ENCODE data around the gene TCERG1.

The TCERG1 gene

DNA sequence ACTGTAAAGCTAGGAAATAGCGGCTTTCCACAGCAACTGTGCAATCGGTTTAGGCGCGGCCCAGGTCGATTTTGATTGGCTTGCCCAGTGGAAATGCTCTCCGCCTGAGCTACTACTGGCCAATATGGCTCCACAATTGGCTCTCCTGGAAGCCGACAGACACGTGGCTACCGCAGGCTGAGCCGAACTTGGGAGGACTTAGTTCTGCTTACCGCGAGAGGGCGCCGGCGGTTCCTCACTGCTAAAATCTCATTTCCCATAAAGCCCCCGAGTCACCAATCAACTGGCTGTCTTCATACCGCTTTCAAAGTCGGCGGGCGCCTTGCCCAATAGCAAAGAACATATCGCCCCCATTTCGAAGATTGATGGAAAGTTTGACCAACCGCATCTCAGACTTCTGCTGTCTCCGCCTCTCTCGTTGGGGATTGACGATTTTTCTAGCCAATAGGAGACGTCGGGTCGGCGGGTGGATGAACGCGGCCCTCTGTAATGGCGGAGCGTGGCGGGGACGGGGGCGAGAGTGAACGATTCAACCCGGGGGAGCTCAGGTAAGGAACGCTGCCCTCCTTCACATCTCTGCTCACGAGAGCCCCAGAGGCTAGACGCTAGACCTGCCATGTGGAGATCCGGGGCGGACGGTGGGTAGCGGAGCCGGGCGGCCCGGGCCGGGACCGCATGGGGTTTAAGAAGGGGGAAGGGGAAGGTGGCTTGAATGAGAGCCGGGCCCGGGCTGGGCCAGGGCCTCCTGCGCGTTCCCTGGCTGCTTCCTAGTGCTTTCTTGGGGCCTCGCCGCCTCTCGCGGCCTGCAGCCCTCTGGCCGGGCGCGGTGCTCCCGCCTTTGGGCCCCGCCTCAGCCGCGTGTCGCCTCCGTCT is at the start of gene TCERG1:
TCERG1 (plus strand) TSS at position 473 of the 873 bp plus-strand sequence; CDS start at position 490, 17 bp downstream.
- peak within 1 kb of the TSS; percentile 96 for H3K9ac ChIP-seq (ENCODE audit: low read length)
- H3K4me3 ChIP-seq (ENCODE audit: low read depth in 1 of 2, low read length in 2 of 2): peak within 1 kb of the TSS; percentile 92
- H3K9me3 ChIP-seq (ENCODE audit: low read length): no peaks in the 10 kb centered on the region
- peak within 1 kb of the TSS; percentile 99 for H3K27ac ChIP-seq (ENCODE audit: low read depth, low read length)
- H3K36me3 ChIP-seq (ENCODE audit: insufficient read depth, low read length): no peaks in the 10 kb centered on the region
- no peaks in the 10 kb centered on the region for H3K27me3 ChIP-seq (ENCODE audit: control insufficient read depth in 1 of 2, insufficient read depth in 2 of 2, low read length in 2 of 2)
- H3K4me1 ChIP-seq (ENCODE audit: insufficient read depth, low read length): peaks cover 12% of the 10 kb centered on the region

GRCh38 chr5:146398826-146399225 is 48.3 kb upstream of the TCERG1 start:
- H3K4me1 ChIP-seq (ENCODE audit: insufficient read depth, low read length): no peaks in the 10 kb centered on the region
- H3K36me3 ChIP-seq (ENCODE audit: insufficient read depth, low read length): no peaks in the 10 kb centered on the region
- H3K4me3 ChIP-seq (ENCODE audit: low read depth in 1 of 2, low read length in 2 of 2): no peak overlapping the region
- no peak overlapping the region for H3K9ac ChIP-seq (ENCODE audit: low read length)
- H3K9me3 ChIP-seq (ENCODE audit: low read length): no peaks in the 10 kb centered on the region
- H3K27ac ChIP-seq (ENCODE audit: low read depth, low read length): no peak overlapping the region
- H3K27me3 ChIP-seq (ENCODE audit: control insufficient read depth in 1 of 2, insufficient read depth in 2 of 2, low read length in 2 of 2): no peaks in the 10 kb centered on the region

- Histone ChIP-seq H3K27ac (ENCODE audit: low read depth, low read length) (no peak overlapping the region), H3K9ac (ENCODE audit: low read length) (no peak overlapping the region), H3K4me1 (ENCODE audit: insufficient read depth, low read length) (no peaks in the 10 kb centered on the region), H3K36me3 (ENCODE audit: insufficient read depth, low read length) (no peaks in the 10 kb centered on the region), H3K27me3 (ENCODE audit: control insufficient read depth in 1 of 2, insufficient read depth in 2 of 2, low read length in 2 of 2) (no peaks in the 10 kb centered on the region), H3K9me3 (ENCODE audit: low read length) (no peaks in the 10 kb centered on the region), H3K4me3 (ENCODE audit: low read depth in 1 of 2, low read length in 2 of 2) (no peak overlapping the region)
Measured at GRCh38 chr5:146399481-146399880, 47.7 kb upstream of the TCERG1 start.

DNA sequence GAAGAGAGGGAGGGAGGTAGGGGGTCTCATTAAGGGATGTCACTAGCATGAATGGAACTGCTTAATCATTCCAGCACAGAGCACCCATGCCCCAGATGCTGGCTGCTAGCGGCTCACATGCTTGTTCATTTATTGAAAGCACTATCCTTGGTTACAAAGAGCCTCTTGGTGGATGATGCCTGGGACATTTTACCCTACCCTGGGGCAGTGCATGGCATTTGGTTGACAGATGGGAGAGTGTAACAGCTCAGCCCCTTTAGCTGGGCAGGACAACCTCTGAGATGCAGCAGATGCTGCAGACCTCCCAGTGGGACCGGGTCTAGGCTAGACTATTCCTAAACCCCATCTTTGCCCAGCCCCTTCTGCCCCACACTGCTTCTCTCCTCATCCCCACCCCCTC is 46.9 kb upstream of the TCERG1 start:
- Histone ChIP-seq H3K4me3 (ENCODE audit: low read depth in 1 of 2, low read length in 2 of 2) (no peak overlapping the region), H3K27me3 (ENCODE audit: control insufficient read depth in 1 of 2, insufficient read depth in 2 of 2, low read length in 2 of 2) (no peaks in the 10 kb centered on the region), H3K9ac (ENCODE audit: low read length) (no peak overlapping the region)

GRCh38 chr5:146401021-146401420 is 46.1 kb upstream of the TCERG1 start:
- H3K9ac ChIP-seq (ENCODE audit: low read length): no peak overlapping the region
- no peaks in the 10 kb centered on the region for H3K9me3 ChIP-seq (ENCODE audit: low read length)
- H3K4me1 ChIP-seq (ENCODE audit: insufficient read depth, low read length): no peaks in the 10 kb centered on the region
- no peaks in the 10 kb centered on the region for H3K36me3 ChIP-seq (ENCODE audit: insufficient read depth, low read length)
- no peak overlapping the region for H3K27ac ChIP-seq (ENCODE audit: low read depth, low read length)
- no peaks in the 10 kb centered on the region for H3K27me3 ChIP-seq (ENCODE audit: control insufficient read depth in 1 of 2, insufficient read depth in 2 of 2, low read length in 2 of 2)
- no peak overlapping the region for H3K4me3 ChIP-seq (ENCODE audit: low read depth in 1 of 2, low read length in 2 of 2)

More for the DNA sequence above, 46.9 kb upstream of the TCERG1 start:
- no peaks in the 10 kb centered on the region for H3K4me1 ChIP-seq (ENCODE audit: insufficient read depth, low read length)
- no peaks in the 10 kb centered on the region for H3K9me3 ChIP-seq (ENCODE audit: low read length)
- H3K36me3 ChIP-seq (ENCODE audit: insufficient read depth, low read length): no peaks in the 10 kb centered on the region
- H3K27ac ChIP-seq (ENCODE audit: low read depth, low read length): no peak overlapping the region

GRCh38 chr5:146402949-146403348 is 44.2 kb upstream of the TCERG1 start:
- H3K4me3 ChIP-seq (ENCODE audit: low read depth in 1 of 2, low read length in 2 of 2): no peak overlapping the region
- no peaks in the 10 kb centered on the region for H3K4me1 ChIP-seq (ENCODE audit: insufficient read depth, low read length)
- H3K27ac ChIP-seq (ENCODE audit: low read depth, low read length): no peak overlapping the region
- no peak overlapping the region for H3K9ac ChIP-seq (ENCODE audit: low read length)
- no peaks in the 10 kb centered on the region for H3K36me3 ChIP-seq (ENCODE audit: insufficient read depth, low read length)
- no peaks in the 10 kb centered on the region for H3K27me3 ChIP-seq (ENCODE audit: control insufficient read depth in 1 of 2, insufficient read depth in 2 of 2, low read length in 2 of 2)
- H3K9me3 ChIP-seq (ENCODE audit: low read length): no peaks in the 10 kb centered on the region

- Histone ChIP-seq H3K27ac (ENCODE audit: low read depth, low read length) (no peak overlapping the region), H3K9me3 (ENCODE audit: low read length) (no peaks in the 10 kb centered on the region), H3K27me3 (ENCODE audit: control insufficient read depth in 1 of 2, insufficient read depth in 2 of 2, low read length in 2 of 2) (no peaks in the 10 kb centered on the region), H3K4me3 (ENCODE audit: low read depth in 1 of 2, low read length in 2 of 2) (no peak overlapping the region), H3K4me1 (ENCODE audit: insufficient read depth, low read length) (no peaks in the 10 kb centered on the region), H3K36me3 (ENCODE audit: insufficient read depth, low read length) (no peaks in the 10 kb centered on the region), H3K9ac (ENCODE audit: low read length) (no peak overlapping the region)
Measured at GRCh38 chr5:146409054-146409671, 38.0 kb upstream of the TCERG1 start.

GRCh38 chr5:146410272-146410671 is 36.9 kb upstream of the TCERG1 start:
- Histone ChIP-seq H3K36me3 (ENCODE audit: insufficient read depth, low read length) (no peaks in the 10 kb centered on the region), H3K27me3 (ENCODE audit: control insufficient read depth in 1 of 2, insufficient read depth in 2 of 2, low read length in 2 of 2) (no peaks in the 10 kb centered on the region), H3K9me3 (ENCODE audit: low read length) (no peaks in the 10 kb centered on the region), H3K4me1 (ENCODE audit: insufficient read depth, low read length) (no peaks in the 10 kb centered on the region), H3K27ac (ENCODE audit: low read depth, low read length) (no peak overlapping the region), H3K4me3 (ENCODE audit: low read depth in 1 of 2, low read length in 2 of 2) (no peak overlapping the region), H3K9ac (ENCODE audit: low read length) (no peak overlapping the region)

DNA sequence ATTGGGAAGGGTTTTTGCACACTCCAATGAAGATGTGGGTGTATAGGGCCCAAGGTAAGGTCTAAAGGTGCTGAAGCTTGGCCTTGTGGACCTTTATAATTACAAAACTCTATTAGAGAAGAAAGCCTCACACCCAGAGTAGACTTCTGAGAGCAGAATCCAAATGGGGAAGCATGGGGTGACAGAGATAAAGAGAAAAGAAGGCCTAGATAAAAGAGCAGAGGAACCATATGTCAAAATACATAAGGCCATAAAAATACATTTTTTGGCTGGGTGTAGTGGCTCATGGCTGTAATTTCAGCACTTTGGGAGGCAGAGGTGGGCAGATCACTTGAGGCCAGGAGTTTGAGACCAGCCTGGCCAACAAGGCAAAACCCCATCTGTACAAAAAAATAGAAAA is 27.4 kb upstream of the TCERG1 start:
- Histone ChIP-seq H3K4me1 (ENCODE audit: insufficient read depth, low read length) (no peaks in the 10 kb centered on the region), H3K27ac (ENCODE audit: low read depth, low read length) (no peak overlapping the region), H3K4me3 (ENCODE audit: low read depth in 1 of 2, low read length in 2 of 2) (no peak overlapping the region), H3K27me3 (ENCODE audit: control insufficient read depth in 1 of 2, insufficient read depth in 2 of 2, low read length in 2 of 2) (no peaks in the 10 kb centered on the region), H3K9me3 (ENCODE audit: low read length) (no peaks in the 10 kb centered on the region), H3K36me3 (ENCODE audit: insufficient read depth, low read length) (no peaks in the 10 kb centered on the region), H3K9ac (ENCODE audit: low read length) (no peak overlapping the region)

DNA sequence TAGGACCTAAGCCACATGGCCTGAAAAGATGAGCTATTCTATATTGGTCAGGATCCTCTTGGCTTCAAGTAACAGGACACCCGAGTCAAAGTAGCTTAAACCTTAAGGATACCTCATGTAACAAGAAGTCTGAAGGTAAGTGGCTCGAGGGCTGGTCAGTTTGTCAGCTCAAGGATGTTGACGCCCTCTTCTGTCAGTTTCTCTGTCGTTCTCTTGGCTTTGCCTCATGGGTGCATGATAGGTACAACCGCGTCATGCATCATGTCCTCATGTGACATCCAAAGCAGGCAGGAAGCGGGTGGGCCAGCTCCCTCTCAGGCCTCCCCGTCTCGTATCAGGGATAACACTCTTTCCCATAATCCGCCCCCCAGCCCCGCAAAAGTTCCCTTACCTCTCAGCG is 22.1 kb upstream of the TCERG1 start:
- Histone ChIP-seq H3K36me3 (ENCODE audit: insufficient read depth, low read length) (no peaks in the 10 kb centered on the region), H3K27me3 (ENCODE audit: control insufficient read depth in 1 of 2, insufficient read depth in 2 of 2, low read length in 2 of 2) (peaks cover 0 to 4% of the 10 kb centered on the region in 2 donors), H3K4me3 (ENCODE audit: low read depth in 1 of 2, low read length in 2 of 2) (no peak overlapping the region), H3K4me1 (ENCODE audit: insufficient read depth, low read length) (no peaks in the 10 kb centered on the region), H3K9me3 (ENCODE audit: low read length) (no peaks in the 10 kb centered on the region), H3K9ac (ENCODE audit: low read length) (no peak overlapping the region), H3K27ac (ENCODE audit: low read depth, low read length) (no peak overlapping the region)

DNA sequence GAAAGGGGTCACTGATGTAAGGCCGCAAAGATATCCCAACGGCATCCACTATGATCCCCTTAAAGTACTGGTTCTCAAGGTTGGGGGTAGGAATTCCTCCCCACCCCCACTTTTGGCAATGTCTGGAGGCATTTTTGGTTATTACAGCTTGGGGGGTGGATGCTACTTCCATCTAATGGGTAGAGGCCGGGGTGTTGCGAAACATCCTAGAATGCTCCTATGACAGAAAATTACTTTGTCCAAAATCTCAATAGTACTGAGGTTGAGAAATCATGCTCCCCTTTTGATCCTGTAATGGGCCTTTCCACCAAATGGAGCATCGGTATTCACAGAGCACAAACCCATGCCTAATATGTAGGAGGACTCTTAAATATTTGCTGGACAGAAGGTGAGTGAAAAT is 20.8 kb upstream of the TCERG1 start:
- no peak overlapping the region for H3K4me3 ChIP-seq (ENCODE audit: low read depth in 1 of 2, low read length in 2 of 2)
- no peaks in the 10 kb centered on the region for H3K9me3 ChIP-seq (ENCODE audit: low read length)
- no peak overlapping the region for H3K9ac ChIP-seq (ENCODE audit: low read length)
- no peaks in the 10 kb centered on the region for H3K36me3 ChIP-seq (ENCODE audit: insufficient read depth, low read length)
- no peaks in the 10 kb centered on the region for H3K4me1 ChIP-seq (ENCODE audit: insufficient read depth, low read length)
- H3K27ac ChIP-seq (ENCODE audit: low read depth, low read length): no peak overlapping the region
- H3K27me3 ChIP-seq (ENCODE audit: control insufficient read depth in 1 of 2, insufficient read depth in 2 of 2, low read length in 2 of 2): peaks cover 0 to 4% of the 10 kb centered on the region in 2 donors
